GM03348 (cell line): ENCODE measurements around the gene DCHS1.
A peak's percentile ranks its signal among the peaks of the same experiment; 100 is the strongest.

Experiments used
- DNase-seq: peaks from one replicate; pipeline ENCODE4 v3.0.0; 2012; ENCODE audit warnings: low spot score

The DCHS1 gene

GRCh38 chr11:6626971-6627761 lies 28.4 kb downstream of the DCHS1 start:
- DNase-seq: no peak

GRCh38 chr11:6625832-6626420 lies 29.7 kb downstream of the DCHS1 start:
- no peak for DNase-seq

GRCh38 chr11:6625156-6625831 lies 30.3 kb downstream of the DCHS1 start:
- no peak for DNase-seq

- no peak for DNase-seq
These were observed 31.9 kb downstream of the DCHS1 start for GRCh38 chr11:6623391-6624363.

GRCh38 chr11:6622261-6623171 lies 33.1 kb downstream of the DCHS1 start:
- DNase-seq: no peak

GRCh38 chr11:6621711-6622211 lies 33.8 kb downstream of the DCHS1 start:
- DNase-seq: no peak

GRCh38 chr11:6620636-6621035 lies 35.0 kb downstream of the DCHS1 start:
- DNase-seq: no peak

GRCh38 chr11:6619004-6619745 lies 36.4 kb downstream of the DCHS1 start, which contains the start of gene TPP1:
TPP1 (minus strand) TSS chr11:6619422; CDS start chr11:6619400, 22 bp downstream.
- peak; percentile 97 for DNase-seq

GRCh38 chr11:6618117-6619003 lies 37.2 kb downstream of the DCHS1 start:
- peak; percentile 80 for DNase-seq

GRCh38 chr11:6617315-6617781 lies 38.3 kb downstream of the DCHS1 start:
- DNase-seq: no peak

- DNase-seq: no peak
These were observed 38.9 kb downstream of the DCHS1 start for GRCh38 chr11:6616596-6617250.

- DNase-seq: no peak
These were observed 39.6 kb downstream of the DCHS1 start for GRCh38 chr11:6615882-6616585.

GRCh38 chr11:6615046-6615445 lies 40.6 kb downstream of the DCHS1 start:
- no peak for DNase-seq

- DNase-seq: no peak
These were observed 41.2 kb downstream of the DCHS1 start for GRCh38 chr11:6614446-6614845.

- DNase-seq: no peak
These were observed 42.1 kb downstream of the DCHS1 start for GRCh38 chr11:6613496-6613895.

GRCh38 chr11:6612213-6613041 lies 43.2 kb downstream of the DCHS1 start, which contains the start of gene TAF10:
TAF10 (minus strand) TSS chr11:6612216; CDS start chr11:6612189, 27 bp downstream.
- peak; percentile 96 for DNase-seq

- no peak for DNase-seq
These were observed 43.7 kb downstream of the DCHS1 start for GRCh38 chr11:6611963-6612212.
